ENCODE measurements around the gene CNTNAP3.
"Not testable (repeated sequence)": the region's sequence is repeated elsewhere in the genome, so short reads cannot be mapped to it uniquely, and the experiment has no call there.

The CNTNAP3 gene

GRCh38 chr9:39287980-39288379, at the start of gene CNTNAP3:
CNTNAP3 (minus strand) TSS chr9:39288167; CDS start chr9:39288064, 103 bp downstream.
- DNase-seq (ENCODE audit: low spot score); in situ Hi-C loops (cut with MboI; ENCODE audit: low sequenced_read_pairs, unreplicated experiment): not testable (repeated sequence)

GRCh38 chr9:39279995-39280394, 8.0 kb downstream of the CNTNAP3 start:
- DNase-seq (ENCODE audit: low spot score); in situ Hi-C loops (cut with MboI; ENCODE audit: low sequenced_read_pairs, unreplicated experiment): not testable (repeated sequence)

- in situ Hi-C loops (cut with MboI; ENCODE audit: low sequenced_read_pairs, unreplicated experiment); DNase-seq (ENCODE audit: low spot score): not testable (repeated sequence)
Observed at GRCh38 chr9:39242513-39242912, 45.5 kb downstream of the CNTNAP3 start.

- in situ Hi-C loops (cut with MboI; ENCODE audit: low sequenced_read_pairs, unreplicated experiment); DNase-seq (ENCODE audit: low spot score): not testable (repeated sequence)
Observed at GRCh38 chr9:39232130-39232991, 55.6 kb downstream of the CNTNAP3 start.

GRCh38 chr9:39215976-39216375, 72.0 kb downstream of the CNTNAP3 start:
- in situ Hi-C loops (cut with MboI; ENCODE audit: low sequenced_read_pairs, unreplicated experiment); DNase-seq (ENCODE audit: low spot score): not testable (repeated sequence)

- in situ Hi-C loops (cut with MboI; ENCODE audit: low sequenced_read_pairs, unreplicated experiment): not testable (repeated sequence)
Observed at GRCh38 chr9:39209773-39210172, 78.2 kb downstream of the CNTNAP3 start.

GRCh38 chr9:39206643-39207042, 81.3 kb downstream of the CNTNAP3 start:
- in situ Hi-C loops (cut with MboI; ENCODE audit: low sequenced_read_pairs, unreplicated experiment); DNase-seq (ENCODE audit: low spot score): not testable (repeated sequence)

More at GRCh38 chr9:39209773-39210172, 78.2 kb downstream of the CNTNAP3 start:
- DNase-seq (ENCODE audit: low spot score): not testable (repeated sequence)

- DNase-seq (ENCODE audit: low spot score); in situ Hi-C loops (cut with MboI; ENCODE audit: low sequenced_read_pairs, unreplicated experiment): not testable (repeated sequence)
Observed at GRCh38 chr9:39205842-39206241, 82.1 kb downstream of the CNTNAP3 start.

- in situ Hi-C loops (cut with MboI; ENCODE audit: low sequenced_read_pairs, unreplicated experiment); DNase-seq (ENCODE audit: low spot score): not testable (repeated sequence)
Observed at GRCh38 chr9:39200412-39200811, 87.6 kb downstream of the CNTNAP3 start.

GRCh38 chr9:39198000-39198709, 89.8 kb downstream of the CNTNAP3 start:
- DNase-seq (ENCODE audit: low spot score); in situ Hi-C loops (cut with MboI; ENCODE audit: low sequenced_read_pairs, unreplicated experiment): not testable (repeated sequence)

- DNase-seq (ENCODE audit: low spot score); in situ Hi-C loops (cut with MboI; ENCODE audit: low sequenced_read_pairs, unreplicated experiment): not testable (repeated sequence)
Observed at GRCh38 chr9:39171370-39171769, 116.6 kb downstream of the CNTNAP3 start.

GRCh38 chr9:39157714-39158113, 130.3 kb downstream of the CNTNAP3 start:
- DNase-seq (ENCODE audit: low spot score); in situ Hi-C loops (cut with MboI; ENCODE audit: low sequenced_read_pairs, unreplicated experiment): not testable (repeated sequence)

- DNase-seq (ENCODE audit: low spot score); in situ Hi-C loops (cut with MboI; ENCODE audit: low sequenced_read_pairs, unreplicated experiment): not testable (repeated sequence)
Observed at GRCh38 chr9:39132826-39133552, 155.0 kb downstream of the CNTNAP3 start.

GRCh38 chr9:39121401-39121800, 166.6 kb downstream of the CNTNAP3 start:
- DNase-seq (ENCODE audit: low spot score); in situ Hi-C loops (cut with MboI; ENCODE audit: low sequenced_read_pairs, unreplicated experiment): not testable (repeated sequence)

- in situ Hi-C loops (cut with MboI; ENCODE audit: low sequenced_read_pairs, unreplicated experiment): not testable (repeated sequence)
Observed at GRCh38 chr9:39111746-39112145, 176.2 kb downstream of the CNTNAP3 start.

More at GRCh38 chr9:39111746-39112145, 176.2 kb downstream of the CNTNAP3 start:
- DNase-seq (ENCODE audit: low spot score): not testable (repeated sequence)

Data from GM13976 (cell line).